ENCODE data around the gene AMBRA1.

The AMBRA1 gene

DNA sequence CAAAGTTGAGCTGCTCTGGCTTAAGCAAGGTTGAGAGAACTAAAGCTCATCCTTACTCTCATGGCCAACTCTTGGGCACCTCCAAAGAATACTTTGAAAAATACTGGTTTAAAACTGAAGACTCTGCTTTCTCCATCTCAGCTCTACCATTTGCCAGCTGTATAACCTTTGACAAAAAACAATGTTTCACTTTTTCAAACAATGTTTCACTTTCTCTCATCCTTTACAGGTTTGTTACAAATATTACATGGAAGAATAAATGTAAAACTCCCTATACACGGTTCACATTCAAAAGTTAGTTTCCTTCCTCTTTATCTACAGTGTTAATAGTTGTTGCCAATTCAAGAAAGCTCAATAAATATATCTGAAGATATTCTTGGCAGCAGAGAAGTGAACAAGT is 19.2 kb downstream of the AMBRA1 start:
- in situ Hi-C loops (cut with MboI; ENCODE audit: low sequenced_read_pairs): no loop called here

DNA sequence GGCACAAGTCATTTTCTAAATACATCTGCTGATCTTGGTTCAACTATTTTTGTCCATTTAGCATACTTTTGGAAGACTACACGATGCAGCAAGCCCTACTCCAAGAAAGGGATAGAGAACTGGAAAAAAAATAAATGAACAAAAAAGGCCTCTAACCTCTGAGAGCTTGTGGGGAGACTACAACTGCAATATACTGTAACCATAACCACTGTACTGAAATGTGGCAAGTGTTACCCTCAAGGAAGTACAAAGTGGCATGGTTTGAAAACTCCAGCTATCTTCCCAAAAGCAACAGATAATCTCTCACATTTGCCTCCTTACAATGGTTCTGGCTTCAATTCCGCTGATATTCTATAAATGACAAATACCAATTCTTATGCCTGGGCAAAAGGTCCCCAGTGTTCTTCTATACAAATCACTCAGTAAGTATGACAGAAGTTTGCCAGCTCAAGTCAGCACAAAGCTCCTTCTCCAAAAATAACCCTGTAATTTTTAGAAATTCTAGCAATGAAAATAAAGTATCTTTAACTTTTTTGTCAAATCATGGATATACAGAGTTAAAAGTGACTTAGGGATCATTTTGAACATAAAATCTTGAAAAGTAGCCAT is 22.9 kb downstream of the AMBRA1 start:
- in situ Hi-C loops (cut with MboI; ENCODE audit: low sequenced_read_pairs): no loop called here

DNA sequence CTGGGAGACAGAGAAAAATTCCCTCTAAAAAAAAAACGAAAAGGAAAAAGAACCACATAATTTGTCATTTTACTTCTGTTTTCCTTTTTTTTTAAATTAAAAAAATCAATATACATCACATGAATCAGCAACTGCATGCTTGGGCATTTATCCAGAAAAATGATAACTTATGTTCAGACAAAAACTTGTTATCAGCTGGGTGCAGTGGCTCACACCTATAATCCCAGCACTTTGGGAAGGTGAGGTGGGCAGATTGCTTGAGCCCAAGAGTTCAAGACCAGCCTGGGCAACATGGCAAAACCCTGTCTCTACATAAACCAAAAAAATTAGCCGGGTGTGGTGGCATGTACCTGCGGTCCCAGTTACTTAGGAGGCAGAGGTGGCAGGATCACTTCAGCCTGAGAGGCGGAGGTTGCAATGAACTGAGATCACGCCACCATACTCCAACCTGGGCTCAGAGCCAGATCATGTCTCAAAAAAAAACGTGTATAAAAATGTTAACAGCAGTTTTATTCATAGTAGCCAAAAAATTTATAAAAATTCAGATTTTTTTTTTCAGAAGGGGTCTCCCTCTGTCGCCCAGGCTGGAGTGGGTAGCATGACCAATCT is 28.5 kb downstream of the AMBRA1 start:
- in situ Hi-C loops (cut with MboI; ENCODE audit: low sequenced_read_pairs): no loop called here

DNA sequence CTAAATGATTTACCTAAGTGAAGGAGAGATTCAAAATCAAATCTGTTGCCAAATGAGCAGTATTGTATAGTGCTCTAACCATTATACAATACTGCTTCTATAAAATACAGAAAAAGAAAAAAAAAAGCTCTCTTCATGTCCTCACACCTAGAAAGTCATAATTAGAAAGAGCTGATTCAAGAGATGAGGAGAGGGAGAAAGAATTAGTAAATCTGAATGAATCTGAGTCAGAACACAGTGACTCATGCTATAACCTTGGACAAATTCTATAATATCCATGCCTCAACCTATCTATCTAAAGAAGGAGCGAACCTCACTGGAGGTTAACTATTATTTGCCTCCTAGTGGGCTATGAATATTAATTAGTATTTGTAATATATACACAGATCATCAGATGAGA is 29.4 kb downstream of the AMBRA1 start:
- in situ Hi-C loops (cut with MboI; ENCODE audit: low sequenced_read_pairs): no loop called here

DNA sequence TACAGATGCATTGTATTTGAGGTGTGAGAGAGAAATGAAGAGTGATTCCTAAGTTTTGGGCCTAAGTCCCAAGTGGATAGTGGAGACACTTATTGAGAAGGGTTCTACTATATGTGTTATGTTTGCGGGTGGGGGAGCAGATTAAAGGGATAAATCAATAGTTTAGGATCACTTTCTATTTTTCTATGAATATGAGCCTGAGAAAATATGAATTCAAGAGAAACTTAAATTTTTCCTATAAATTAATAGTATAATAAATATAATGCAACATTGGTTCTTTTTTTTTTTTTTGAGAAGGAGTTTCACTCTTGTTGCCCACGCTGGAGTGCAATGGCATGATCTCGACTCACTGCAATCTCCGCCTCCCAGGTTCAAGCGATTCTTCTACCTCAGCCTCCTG is 31.3 kb downstream of the AMBRA1 start:
- in situ Hi-C loops (cut with MboI; ENCODE audit: low sequenced_read_pairs): no loop called here

DNA sequence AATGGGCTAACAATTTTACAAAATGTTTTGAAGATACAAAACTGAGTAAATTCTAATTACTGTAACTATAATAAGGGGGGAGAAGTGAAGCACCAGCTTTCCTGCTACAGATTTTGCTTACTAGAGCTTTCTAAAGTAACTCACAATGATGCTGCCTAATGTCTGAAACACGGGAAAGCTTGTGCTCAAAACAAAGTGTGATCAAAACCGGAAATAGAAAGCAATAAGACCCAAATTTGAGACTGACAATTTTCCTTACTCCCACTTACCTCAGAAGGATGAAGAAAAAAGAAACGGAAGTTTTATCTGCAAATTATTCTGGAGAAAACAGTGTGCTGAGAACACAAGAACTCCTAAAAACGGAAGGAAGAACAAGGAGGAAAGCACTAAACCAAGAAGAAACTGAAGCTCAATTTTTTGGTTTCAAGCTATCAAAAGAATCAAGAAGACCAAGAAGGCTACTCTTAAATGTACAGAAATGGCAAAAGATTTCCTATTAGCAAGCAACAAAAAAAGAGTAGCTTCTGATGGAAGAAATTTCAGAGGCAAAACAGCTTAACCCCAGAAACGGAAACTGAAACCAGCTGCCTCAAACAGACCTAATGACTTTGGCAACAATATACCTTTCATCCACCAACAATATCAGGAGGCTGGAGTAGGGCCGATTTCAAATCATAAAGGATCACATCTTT is 33.4 kb downstream of the AMBRA1 start:
- in situ Hi-C loops (cut with MboI; ENCODE audit: low sequenced_read_pairs): no loop called here

DNA sequence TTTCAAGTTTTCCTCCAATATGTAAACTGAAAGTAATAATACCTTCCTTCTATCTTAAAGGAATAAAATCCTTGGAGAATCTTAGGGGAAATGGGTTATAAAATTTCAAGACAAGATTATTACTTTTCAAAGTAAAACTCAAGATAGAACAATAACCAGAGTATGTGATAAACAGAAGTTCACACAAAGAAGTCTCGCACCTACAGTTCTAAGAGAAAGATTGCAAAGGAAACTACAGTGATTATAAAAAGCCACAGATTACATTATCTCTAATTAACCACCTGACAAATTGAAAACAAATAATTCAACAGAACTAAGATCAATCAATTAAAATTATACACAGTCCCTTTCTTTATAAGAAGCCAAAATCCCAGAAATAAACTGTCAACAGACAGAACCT is 34.0 kb downstream of the AMBRA1 start:
- in situ Hi-C loops (cut with MboI; ENCODE audit: low sequenced_read_pairs): no loop called here

DNA sequence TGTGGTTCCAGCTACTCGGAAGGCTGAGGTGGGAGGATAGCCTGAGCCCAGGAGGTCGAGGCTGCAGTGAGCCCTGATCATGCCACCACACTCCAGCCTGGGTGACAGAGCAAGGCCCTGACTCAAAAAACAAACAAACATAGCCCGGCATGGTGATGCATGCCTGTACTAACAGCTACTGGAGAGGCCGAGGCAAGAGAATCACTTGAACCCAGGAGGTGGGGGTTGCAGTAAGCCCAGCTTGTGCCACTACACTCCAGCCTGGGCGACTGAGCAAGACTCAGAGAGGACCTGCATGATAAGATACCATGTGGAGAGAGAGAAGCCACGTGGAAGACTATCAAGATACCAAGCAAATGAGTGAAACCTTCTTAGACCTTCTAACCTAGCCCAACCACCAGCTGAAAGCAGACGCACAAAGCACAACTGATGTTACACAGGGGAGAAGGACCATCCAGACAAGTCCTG is 36.1 kb downstream of the AMBRA1 start:
- in situ Hi-C loops (cut with MboI; ENCODE audit: low sequenced_read_pairs): no loop called here

DNA sequence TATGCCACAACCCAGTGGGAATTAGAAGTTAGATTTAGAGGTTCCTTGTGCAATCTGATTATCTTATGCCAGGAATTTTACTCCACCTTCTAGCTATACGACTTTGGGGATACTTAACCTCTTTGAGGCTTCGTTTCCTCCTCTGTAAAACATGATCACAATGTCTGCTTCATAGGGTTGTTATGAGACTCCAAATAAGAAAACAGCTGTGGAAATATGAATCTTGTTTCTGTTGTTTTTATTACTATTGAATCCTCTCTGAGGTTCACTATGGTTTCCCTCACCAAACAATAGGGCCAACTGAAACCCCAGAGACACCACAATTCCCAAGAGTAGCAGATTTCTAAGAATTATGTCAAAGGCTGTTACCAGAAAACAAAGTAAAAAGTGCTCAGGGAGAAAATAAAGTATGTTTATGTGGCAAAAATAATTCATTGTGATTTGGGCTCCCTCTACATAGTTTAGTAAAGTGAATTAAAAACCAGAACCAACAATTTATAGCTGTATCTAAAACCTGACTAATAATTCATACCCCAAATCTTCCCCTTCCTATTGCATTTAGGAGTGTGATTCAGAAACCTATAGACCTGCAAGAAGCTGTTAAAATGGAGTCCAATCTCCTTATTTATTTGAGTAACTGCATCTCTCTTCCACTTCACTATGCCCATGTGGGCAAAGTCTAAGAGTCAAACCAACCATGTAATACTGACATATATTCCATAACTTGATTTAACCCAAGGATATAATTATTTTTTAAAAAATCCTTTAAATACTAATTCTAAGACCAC is 38.4 kb downstream of the AMBRA1 start:
- in situ Hi-C loops (cut with MboI; ENCODE audit: low sequenced_read_pairs): no loop called here

DNA sequence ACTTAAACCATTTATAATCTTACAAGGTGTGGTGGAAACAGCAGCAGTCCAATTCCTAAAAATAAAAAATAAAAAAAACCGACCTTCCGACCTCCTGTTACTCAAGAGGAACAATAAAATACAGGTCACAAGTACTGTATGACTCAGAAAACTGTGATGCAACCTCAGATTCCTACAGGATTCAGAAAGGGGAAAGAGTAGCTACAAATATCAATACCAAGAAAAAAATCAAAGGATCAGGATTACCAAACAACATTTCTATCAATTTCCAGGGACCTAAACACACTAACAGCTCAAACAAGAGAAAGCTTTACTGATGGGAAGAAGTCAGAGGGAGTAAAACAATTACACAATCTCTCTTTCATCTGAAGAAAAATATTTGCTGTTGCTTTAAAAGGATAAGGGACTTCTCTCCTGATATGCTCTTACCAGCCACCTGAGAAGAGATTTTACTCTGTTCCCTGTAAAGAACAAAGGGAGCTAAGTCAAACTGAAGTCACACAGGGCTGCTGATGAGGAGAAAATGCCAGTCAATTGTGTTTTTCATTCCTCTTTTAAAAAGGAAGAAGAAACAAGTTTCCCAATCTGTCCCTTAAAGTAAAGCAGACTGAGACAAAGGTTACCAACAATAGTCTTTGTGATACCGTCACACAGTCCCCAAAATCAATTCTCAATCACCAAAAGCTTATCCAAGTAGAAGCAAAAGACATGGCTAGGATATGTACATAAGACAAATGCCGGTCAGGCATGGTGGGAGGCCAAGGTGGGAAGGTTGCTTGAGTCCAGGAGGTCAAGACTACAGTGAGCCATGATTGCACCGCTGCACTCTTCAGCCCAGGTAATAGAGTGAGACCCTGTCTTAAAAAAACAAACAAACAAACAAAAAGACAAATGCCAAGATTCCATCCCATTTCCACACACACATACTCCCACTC is 39.3 kb downstream of the AMBRA1 start:
- in situ Hi-C loops (cut with MboI; ENCODE audit: low sequenced_read_pairs): no loop called here

DNA sequence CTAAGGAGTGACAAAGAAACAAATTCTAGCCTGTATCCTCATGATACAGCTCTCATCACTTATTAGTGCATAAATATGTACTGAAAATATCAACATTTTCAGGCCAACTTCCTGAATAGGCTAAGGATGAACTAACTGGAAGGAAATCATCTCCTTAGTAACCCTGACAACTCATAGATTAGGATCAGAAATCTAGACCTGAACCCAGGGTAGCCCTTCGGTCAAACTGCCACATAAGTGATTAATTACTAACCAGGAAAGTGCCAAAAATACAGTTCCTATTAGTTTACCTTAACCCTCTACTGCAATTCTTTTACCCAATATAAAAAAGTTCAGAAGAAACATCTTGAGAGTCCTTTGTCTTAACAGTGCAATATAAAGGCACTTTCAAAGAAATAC is 40.0 kb downstream of the AMBRA1 start:
- in situ Hi-C loops (cut with MboI; ENCODE audit: low sequenced_read_pairs): no loop called here

DNA sequence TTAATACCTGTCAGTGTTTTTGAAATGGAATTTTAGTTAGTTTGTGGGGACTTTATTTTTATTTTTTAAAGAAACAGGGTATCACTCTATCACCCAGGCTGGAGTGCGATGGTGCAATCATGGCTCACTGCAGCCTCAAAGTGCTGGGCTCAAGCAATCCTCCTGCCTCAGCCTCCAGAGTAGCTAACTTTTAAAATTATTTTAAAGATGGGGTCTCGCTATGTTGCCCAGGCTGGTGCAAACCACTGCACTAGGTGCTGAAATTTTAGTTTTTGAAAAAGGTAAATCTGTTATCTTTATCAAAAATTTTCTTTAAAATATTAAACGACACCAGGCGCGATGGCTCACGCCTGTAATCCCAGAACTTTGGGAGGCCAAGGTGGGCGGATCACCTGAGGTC is 42.6 kb downstream of the AMBRA1 start:
- in situ Hi-C loops (cut with MboI; ENCODE audit: low sequenced_read_pairs): no loop called here

DNA sequence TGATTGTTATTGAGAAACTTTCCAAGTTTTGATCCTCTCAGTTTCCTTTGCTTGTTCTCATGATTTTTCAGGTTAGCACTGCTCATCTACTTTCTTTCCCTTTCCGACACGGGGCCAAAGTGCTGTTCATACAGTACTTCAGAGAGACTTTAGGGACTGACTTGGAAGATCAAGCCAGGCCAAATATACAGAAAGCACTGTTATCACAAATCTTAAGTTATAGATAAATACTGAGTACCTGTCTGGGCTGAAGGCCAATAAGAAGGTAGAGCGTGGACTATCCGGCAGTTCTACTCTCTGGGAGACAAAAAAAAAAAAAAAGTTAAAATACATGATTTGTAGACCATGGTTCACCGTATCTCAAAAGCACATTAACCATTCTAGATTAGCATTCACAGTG is 46.2 kb downstream of the AMBRA1 start:
- in situ Hi-C loops (cut with MboI; ENCODE audit: low sequenced_read_pairs): loop anchor here (25.0 kb wide), 1 partner anchor 310 kb away; no protein-coding TSS in a partner anchor

DNA sequence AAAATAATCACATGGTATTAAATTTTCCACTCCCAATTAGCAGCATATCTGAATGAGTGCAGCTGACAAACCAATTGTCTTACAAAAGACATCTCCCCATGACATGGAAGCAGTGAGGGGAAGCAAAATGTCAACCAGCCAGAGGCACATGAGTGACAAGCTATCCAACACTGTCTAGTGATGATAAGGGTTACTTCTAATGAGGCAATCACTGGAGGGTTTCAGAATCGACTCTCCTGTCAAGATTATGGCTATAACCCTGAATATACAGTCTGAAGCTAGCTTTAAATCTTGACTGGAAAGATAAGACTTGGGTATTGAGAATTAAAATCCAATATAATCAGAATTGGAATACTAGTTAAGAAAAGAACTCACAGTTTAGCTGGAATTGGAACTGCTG is 50.3 kb downstream of the AMBRA1 start:
- in situ Hi-C loops (cut with MboI; ENCODE audit: low sequenced_read_pairs): loop anchor here (25.0 kb wide), 1 partner anchor 306 kb away; no protein-coding TSS in a partner anchor

DNA sequence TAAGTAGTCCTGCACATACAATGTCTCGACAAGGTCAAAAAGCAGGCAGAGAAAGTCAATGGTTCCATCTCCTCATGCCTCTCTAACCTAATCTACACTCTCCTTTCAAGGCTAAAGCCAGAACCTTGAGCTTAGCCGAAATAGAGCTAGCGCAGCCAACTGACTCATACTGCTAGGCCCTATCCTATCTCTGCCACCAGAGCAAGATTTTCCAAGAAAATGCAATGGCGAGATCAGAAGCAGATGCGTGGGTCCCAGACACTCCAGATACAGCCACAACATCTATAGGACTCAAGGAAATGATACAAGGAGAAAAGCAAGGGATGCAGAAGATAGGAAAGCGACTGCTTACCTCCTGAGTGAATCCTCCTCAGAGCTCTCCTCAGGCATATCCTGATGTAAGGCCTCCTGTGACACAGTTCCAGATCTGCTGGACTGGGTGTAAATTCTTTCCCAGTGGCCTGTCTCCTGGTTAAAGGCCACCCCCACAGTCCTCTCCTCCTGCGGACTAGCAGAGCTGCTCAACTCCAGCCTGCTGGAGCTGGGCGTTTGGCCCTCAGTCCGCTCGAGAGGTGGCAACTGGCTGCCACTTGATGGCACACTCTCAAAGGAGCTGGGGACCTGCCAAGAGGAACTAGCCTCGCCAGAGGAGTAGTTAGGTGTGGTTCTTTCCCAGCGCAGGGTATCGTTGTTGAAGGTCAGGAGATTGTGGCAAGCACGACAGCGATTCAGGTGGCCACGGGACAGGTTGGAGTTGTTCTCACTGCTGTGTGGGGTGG is 52.0 kb downstream of the AMBRA1 start:
- in situ Hi-C loops (cut with MboI; ENCODE audit: low sequenced_read_pairs): loop anchor here (25.0 kb wide), 1 partner anchor 304 kb away; no protein-coding TSS in a partner anchor

DNA sequence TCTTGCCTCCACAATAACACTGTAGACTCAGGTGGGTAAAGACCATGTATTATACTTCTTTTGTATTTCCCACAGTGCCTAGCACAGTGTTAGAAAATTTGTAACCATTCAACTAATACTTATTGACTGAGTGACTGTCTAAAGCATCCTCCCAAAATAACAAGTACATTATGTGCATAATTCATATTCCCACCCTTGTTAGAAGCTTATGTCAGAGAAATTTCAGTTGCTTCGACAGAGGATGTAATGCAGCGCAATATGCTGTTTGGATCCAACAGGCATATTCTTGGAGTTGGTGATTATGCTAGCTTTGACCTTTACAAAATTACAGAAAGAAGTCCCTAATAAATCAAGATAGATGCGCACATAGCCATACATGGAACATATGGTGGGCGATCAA is 53.0 kb downstream of the AMBRA1 start:
- in situ Hi-C loops (cut with MboI; ENCODE audit: low sequenced_read_pairs): loop anchor here (25.0 kb wide), 1 partner anchor 304 kb away; no protein-coding TSS in a partner anchor

DNA sequence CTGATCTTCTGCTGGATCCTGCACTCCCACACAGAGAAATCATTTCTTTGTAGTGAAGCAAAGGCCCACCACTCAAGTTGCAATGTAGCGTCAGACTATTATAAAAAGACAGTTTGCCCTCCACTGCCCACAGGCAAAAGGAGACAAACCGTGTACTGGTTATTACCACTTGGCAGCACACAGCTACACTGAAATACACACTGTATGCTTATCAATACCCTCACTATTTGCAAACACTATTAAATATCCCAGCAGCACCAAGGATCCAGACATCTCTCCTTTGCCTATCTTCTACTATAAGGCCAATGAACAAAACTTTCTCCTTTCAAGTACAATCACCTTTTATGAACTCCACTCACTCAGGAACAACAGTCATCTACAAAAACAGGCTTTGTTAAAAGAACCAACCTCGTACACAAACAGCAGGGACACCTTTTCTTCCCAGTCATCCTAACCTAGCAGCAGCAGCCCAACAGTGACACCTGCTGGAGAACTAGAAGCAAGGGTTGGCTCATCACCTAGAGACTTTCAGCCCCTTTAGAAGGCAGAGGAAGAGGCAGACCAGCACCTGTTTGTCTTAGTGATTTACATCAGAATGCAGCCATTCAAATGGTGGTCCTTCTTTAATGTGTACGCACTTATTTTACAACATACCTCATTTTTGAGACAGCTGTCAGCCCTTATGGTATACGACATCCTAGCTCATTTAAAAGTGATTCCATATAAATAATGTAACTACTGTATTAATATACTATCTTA is 56.1 kb downstream of the AMBRA1 start:
- in situ Hi-C loops (cut with MboI; ENCODE audit: low sequenced_read_pairs): loop anchor here (25.0 kb wide), 1 partner anchor 300 kb away; no protein-coding TSS in a partner anchor

DNA sequence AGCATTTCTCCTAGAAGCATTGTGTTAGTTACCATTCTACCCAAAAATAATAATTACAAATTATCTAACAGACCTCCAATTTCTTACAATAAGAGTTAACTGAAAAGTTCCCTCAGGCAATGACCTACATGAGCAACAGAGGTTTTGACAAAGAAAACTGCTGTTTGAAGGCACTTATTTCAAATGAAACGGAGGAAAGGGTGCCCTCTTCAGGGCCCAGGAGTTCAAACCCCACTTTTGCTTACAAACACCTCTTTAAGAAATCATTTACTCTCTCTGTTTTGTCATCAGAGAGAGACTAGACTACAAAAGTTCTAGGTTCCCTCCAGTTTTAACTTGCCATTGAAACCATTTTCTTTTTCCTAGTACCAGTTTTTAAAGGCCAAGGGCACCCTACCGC is 56.7 kb downstream of the AMBRA1 start:
- in situ Hi-C loops (cut with MboI; ENCODE audit: low sequenced_read_pairs): loop anchor here (25.0 kb wide), 1 partner anchor 300 kb away; no protein-coding TSS in a partner anchor

Data from HL-60/S4 (cell line).